GM21619 (cell line): ENCODE data around the gene GATD1.
A peak's percentile ranks its signal among the peaks of the same experiment; 100 is the strongest.

ENCODE experiments used
- ATAC-seq: cut with Tn5 transposase; IDR thresholded peaks from one replicate; pipeline ENCODE4 v1.9.1; 2021; ENCODE audit not compliant: unreplicated experiment

Gene GATD1

GRCh38 chr11:796565-797295 lies 19.4 kb upstream of the GATD1 start:
- no peak for ATAC-seq

GRCh38 chr11:795634-796564 lies 18.6 kb upstream of the GATD1 start:
- peak; percentile 16 for ATAC-seq

DNA sequence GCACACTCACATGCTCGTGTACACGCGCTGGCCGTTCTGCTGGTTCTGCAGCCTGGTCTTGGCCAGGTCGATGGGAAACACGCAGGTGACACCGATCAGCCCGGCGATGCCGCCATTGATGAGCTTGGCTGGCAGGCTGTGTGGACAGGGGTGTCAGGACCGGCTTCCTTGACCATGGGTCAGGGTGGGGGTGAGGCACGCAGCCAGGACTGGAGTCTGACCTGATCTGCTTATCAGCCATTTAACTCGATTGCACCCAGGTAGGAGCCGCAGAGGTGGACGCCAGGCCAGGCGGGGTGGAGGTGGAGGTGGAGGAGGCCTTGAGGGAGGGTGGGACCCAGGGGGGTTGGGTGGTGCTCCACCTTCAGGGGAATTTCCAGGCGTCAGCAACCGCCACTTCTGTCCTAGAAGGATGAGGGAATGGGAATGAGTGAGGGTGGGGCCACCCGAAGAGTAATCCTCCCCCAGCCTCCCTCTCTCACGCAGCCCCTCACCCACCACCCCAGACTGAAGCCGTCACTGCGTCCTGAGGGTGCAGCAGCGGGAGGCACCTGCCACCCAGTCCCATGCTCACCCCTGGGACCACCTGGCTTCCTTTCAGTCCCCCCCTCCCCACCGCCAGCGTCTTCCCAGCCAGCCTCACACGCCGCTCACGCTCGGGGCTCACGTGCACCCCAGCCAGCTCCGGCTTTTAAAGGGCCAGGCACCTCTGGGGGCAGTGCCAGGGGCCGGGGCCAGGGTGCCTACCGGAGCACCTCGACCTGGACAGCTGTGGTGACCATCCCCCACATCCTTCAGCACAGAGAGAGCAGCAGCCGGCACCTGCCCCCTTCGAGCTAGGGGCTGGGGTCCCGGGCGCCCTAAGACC lies 17.7 kb upstream of the GATD1 start:
- ATAC-seq, result no peak

GRCh38 chr11:794013-794765 lies 16.9 kb upstream of the GATD1 start:
- ATAC-seq, result no peak

DNA sequence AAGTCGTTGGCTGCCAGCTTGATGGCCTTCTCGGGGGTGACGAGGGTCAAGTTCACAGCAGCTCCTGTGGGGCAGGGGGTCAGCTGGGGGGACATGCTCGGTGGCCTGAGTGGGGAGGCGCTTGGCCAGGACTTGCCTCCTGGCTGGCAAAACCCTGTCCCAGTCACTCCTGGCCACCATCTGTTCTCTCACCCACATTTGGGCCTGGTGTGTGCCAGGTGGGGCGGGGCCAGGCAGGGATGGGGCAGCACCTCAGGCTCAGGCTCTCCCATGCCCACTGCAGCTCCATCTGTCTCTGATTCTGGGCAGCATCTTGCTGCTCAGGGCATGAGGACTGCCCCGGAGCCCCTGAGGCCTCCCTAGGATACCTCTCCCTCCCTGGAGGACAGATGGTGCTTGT lies 16.3 kb upstream of the GATD1 start:
- no peak for ATAC-seq

DNA sequence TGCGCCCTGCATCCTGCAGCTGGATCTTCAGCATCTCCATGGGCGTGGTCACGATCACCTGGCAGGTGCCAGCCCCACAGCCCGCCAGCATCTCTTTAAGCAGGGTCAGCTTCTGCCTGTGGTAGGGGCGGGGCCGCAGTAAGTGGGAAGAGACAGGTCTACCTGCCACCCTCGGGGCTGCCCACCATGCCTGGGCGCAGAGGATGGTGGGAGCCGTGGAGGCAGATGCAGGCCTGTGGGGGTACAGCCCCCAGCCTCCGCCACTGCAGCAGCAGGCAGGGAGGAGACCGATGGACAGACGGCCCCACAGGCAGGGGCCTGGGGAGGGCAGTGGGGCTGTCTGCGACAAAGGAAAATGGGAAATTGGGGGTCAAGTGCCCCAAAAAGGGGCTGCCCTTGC lies 15.6 kb upstream of the GATD1 start:
- no peak for ATAC-seq

- no peak for ATAC-seq
Observed at GRCh38 chr11:792535-792821, 15.2 kb upstream of the GATD1 start.

GRCh38 chr11:791658-792534 lies 14.6 kb upstream of the GATD1 start:
- no peak for ATAC-seq

- ATAC-seq, result no peak
Observed at GRCh38 chr11:790721-791564, 13.7 kb upstream of the GATD1 start.

DNA sequence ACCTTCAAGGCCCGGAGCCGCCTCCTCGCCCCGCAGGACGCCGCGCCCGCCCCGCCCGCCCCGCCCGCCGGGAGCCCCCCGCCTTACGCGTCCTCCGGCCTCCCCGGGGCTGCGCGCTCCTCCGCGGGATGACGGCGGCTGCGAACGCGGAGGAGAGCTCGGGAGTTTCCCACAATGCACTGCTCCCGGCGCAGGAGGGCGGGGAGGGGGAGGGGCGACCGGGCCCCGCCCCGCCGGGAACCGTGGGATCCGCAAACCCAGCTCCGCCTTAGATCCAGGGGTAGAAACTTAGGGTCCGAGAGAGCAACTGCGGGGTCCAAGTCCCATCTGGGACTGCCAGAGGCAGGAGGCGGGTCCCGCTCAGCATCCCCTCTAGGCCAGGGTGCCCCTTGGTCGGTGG lies 12.7 kb upstream of the GATD1 start, which contains the start of gene CEND1:
TSS of gene CEND1 (minus strand) at position 148 of the 400 bp plus-strand sequence. CDS start 1,514 bp downstream, outside the sequence.
- ATAC-seq, result no peak

DNA sequence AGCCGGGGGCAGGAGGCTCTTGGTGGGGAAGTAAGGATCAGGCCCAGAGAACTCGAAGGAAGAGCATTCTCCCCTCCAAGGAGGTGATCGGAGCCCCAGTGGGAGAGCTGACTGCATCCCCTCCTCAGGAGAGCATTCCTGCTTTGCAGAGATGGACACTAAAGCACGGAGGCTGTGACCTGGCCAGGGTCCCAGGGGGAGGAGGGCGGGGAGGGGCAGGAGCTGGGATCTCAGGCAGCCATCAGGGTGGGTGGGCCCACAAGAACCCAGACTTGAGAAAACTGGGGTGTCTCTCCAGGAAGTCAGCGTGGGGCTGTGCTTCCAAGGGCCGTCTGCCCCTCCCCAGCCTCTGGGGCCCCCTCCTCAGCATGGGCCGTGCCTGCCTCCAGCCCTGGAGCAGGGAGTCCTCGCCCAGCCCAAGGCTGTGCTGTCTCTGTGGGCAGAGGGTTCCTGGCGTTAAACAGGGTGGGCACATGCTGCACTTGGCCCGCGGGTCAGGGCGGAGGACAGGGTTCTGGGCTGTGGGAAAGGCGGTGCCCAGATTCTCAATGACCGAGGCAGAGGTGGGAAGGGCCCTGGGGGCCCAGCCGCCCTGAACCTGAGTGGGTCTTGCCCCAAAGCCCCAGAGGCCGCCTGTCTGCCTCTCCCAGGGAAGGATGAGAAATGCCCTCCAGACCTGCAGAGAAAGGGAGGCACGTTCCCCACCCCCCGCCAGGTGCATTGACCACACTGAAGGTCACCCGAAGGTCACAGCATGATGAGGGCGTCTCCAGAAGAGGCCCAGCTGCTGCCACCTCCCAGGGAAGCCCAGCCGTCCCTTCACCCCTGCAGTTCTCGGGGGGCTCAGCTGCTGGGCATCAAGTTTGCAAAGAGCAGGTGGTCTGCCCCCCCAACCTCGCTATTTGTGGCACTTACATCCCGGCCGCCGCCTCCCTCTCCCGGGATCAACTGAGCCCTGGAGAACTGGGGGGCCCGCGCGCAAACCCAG lies 12.0 kb upstream of the GATD1 start:
- ATAC-seq, result no peak

DNA sequence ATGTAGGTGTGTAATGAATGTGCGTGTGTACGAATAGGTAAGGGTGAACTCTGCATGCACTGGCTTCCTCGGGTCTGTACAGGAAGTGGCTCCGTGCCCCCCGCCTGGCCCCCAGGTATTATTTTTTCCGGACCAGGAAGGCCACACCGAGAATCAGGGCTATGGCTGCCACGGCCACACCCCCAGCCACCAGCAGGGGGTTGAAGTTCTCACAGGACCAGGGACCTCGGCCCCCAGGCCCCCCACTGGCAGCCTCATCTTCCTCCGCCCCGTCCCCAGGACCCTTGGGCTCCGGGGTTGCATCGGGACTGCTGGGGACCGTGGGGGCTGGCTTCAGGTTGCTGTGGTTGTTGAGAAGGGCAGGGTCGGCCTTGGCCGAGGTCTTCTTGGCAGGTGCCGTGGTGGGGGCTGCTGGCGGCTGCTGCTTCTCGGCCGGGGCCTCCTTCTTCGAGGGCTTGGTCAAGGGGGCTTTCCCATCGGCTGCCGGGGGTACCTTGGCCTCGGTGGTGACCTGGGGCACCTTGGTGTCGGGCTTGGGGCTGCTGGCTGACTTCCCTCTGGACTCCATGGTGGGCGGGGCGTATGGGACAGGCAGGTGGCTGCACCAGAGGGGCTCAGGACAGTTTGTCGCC lies 10.8 kb upstream of the GATD1 start:
- no peak for ATAC-seq

DNA sequence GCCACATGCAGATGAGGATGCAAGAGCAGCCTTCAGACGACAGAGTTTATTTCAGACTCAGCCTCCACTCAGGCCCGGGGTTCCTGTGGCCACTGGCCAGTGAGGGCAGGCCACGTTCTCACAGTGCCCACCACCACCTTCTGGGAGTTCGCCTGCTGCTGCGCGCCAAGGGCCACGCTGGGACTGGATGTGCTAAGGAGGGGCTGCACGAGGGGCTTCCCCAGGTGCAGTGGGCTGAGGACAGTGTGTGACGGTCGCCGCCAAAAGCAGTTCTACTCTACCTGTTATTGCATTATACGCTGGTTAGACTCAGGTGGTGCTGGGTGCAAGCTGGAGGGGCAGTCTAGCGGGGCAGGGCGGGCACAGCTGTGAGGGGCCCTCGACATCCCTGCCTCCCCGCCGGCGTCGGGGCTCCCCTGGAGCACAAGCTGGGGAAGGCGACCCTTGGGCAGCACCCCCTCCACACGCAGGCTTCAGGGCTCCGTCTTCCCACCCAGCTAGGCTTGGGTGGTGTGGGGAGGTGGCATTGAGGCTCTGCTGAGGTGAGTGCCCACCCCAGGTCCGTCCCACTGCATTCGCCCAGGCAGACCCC lies 9.9 kb upstream of the GATD1 start:
- no peak for ATAC-seq

- ATAC-seq, result no peak
Observed at GRCh38 chr11:786235-787083, 9.2 kb upstream of the GATD1 start.

GRCh38 chr11:783581-784015 lies 6.3 kb upstream of the GATD1 start:
- ATAC-seq, result no peak
